HG03097 (cell line): ENCODE data around the gene CRYBA4.
"Not testable (repeated sequence)": the region's sequence is repeated elsewhere in the genome, so short reads cannot be mapped to it uniquely, and the experiment has no call there.

Experiments used
- ATAC-seq: cut with Tn5 transposase; IDR thresholded peaks from one replicate; pipeline ENCODE4 v1.9.1; 2021; ENCODE audit not compliant: unreplicated experiment, low FRiP score

CRYBA4 gene

DNA sequence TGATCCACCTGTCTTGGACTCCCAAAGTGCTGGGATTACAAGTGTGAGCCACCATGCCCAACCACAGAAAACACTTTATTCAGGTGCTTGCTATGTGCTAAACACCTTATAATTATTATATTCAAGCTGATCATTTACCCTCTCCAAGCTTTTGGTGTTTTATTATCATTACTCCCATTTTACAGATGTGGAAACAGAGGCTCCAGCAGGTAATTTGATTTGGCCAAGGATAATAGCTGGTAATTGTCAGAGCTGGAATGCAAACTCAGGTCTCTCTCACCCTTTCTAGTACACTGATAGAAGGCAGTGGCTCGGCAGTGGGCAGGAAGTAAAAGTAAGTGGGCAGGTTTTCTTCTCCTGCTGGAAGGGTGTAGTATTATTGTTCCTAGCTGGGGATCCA lies 28.0 kb upstream of the CRYBA4 start:
- no peak for ATAC-seq

DNA sequence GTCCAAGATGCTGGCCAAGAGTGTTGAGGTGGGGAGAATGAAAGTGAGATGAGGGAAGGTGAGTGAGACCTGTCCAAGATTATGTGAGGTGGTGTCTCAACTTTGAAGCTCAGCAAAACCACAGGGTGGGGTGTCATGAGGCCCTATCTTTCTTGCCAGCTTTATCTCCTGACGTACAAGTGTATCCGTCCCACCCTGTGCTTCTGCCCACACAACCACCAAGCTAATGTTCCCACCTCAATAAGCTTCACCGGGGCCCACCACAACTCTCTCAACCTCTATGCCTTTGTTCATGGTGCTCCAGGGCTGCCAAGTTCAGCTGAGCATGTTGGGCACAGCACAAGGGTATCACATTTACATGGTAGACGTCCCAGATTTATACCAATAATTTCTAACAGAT lies 24.7 kb upstream of the CRYBA4 start:
- no peak for ATAC-seq

DNA sequence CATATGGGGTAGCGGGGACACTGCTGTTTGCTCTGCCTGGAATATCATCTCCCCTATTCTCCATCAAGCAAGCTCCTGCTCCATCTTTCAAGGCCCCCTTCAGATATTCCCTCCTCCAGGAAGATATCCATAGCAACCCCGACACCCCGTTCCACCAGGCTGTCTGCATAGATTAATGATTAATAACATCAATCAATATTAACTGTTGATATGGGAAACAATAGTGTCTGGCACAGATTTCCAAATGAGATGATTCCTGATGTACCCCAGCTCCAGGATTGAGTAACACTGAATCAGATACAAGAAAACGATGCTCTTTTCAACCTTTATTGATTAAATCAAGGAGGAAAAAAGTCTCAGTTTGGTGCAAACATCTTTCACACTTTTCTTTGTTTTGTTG lies 24.3 kb upstream of the CRYBA4 start:
- no peak for ATAC-seq

DNA sequence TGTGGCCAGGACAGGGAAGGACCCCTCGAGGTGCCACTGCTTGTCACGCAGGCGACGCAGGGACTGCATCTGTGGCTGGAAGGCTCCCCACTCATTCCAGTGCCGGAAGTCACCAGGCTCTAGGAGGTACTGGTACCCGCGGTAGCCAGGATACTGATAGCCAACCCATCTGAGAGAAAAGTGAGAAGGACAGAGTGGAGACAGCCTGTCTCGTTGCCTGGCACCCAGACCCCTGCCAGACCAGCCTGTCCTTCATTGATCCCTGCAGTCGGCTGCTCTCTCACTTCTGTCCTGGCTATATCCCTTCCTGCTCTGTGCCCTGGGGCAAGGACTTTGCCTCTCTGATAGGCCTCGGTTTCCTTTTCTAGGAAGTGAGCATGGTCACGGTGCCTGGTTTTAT lies 22.3 kb upstream of the CRYBA4 start:
- no peak for ATAC-seq

DNA sequence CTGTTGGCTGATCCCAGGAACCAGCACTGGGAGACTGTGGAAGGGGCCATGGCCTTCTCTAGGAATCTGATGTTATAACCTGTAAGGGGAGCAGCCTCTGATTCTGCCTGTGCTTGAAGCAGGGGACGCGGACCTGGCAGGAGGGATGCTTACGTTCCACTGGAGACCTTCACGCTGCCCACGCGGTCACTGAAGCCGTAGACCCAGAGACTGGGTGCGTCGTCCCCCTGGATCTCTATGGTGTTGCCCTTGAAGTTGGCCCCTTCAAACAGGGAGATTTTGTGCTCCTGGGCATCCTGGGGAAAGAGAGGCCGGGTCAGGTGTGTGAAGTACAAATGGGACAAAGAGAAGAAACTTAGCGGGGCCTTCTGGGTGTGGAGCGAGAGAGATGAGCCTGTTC lies 20.0 kb upstream of the CRYBA4 start:
- no peak for ATAC-seq

DNA sequence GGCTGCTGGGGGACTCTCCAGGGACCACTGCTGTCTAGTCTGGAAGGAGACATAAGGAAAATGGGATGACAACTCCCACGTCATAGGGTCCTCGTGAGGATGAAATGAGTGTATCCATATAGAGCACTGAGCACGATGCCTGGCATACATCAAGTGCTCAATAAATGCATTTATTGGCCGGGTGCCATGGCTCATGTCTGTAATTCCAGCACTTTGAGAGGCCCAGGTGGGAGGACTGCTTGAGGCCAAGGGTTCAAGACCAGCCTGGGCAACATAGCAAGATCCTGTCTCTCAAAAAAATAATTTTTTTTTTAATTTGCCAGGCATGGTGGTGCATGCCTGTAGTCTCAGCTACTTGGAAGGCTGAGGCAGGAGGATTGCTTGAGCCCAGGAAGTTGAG lies 19.6 kb upstream of the CRYBA4 start:
- ATAC-seq, result no peak

DNA sequence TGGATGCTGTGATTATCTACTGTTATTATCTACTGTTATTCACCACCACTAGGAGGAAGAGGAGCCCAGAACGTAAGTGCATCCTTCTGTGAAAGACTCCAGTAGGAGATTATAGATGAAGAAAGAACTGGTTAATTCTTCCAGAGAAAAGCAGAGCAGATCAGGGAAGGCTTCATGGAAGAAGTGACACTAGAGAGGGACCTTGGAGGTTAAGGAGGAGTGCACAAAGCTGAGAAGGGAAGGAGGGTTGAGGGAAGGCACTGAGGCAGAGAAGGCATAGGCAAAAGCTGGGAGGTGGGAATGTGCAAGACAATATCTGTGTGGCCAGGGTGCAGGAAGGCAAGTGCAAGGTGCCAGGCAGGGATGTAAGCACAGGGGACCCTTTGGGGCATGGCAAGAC lies 17.4 kb upstream of the CRYBA4 start:
- ATAC-seq, result no peak

DNA sequence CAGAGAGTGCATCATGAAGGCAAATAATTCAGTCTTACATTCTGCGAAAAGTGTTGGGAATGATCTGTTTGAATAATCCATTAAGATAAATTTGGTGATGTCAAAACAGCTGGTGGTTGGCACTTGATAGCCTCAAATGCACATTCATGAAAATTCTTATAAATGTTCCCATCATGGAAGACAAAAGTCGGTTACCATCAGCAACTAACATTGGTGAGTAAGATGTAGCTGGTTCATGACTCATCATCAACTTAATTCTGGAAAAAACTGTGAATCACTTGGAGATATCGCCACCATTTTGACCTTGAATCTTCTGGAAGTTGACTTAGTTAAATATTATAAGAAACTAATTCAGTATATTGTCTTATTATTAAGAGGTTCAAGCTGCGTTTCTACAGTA lies 15.2 kb upstream of the CRYBA4 start:
- ATAC-seq, result no peak

DNA sequence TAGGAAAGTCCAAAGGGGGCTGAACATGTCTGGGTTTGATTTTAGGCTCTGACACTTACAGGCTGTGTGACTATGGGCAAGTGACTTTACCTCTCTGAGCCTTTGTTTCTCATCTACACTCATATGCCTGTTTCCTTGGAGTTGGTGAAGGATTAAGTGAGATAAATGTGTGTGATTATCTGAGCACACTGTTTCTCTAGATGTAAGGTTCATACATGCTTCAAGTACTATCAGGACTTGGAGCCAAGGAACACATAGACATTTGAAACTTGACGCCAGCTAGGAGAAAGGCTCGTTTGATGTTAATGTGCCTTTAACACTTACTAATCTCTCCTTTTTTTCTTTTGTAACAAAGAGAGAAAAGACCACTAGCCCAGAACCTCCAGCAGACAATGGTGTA lies 13.6 kb upstream of the CRYBA4 start:
- ATAC-seq, result no peak

DNA sequence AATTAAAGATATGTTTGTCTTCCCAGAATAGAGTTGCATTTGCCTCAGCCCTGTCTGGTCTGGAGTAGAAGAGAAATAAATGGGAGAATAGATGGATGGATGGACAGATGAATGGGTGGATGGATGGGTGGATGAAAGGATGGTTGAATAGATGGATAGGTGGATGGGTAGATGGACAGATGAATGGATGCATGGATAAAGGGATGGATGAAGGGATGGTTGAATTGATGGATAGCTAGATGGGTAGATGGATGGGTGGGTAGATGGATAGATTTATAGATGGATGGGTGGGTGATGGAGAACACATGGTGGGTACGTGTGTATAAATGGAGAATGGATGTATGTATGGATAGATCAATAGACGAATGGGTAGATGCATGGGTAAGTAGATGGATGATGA lies 12.5 kb upstream of the CRYBA4 start:
- ATAC-seq, result no peak

DNA sequence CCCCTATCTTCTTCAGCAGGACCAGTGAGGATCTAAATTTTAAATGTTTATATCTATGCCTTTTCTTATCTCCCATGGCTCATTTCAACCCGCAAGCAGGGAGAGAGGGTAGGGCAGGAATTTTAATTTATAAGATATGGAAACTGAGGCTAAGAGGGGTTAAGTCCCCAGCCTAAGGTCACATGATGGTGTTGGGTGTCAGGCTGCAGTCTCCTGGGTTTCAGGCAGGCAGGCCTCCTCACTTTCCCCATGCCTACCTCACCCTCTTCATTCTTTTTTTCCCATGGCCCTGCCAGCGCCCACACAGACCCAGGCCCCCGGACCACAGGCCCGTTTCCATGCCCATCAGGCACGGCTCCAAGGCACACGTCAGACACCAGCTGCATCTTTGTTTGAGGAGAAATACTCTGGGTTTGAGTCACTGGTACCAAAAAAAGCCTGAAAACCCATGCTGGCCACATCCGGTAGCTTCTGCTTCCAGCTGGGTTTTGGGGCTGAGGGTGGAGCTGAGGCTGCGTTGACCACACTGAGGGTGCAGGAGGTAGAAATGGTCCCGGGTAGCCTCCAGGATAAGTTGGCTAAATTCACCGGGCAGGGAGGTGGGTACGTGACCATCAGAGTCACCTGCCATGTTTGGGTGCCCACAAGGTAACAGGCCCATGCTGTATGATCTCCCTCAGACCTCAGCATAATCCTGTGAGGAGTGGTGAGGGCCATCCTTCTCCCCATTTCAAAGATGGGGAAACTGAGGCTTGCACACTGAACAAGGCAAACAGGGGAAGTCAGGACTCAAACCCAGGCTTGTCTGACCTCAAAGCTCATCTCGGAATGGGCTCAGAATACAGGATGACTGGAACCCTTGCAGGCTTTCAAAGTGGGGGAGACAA lies 11.4 kb upstream of the CRYBA4 start:
- ATAC-seq, result peak; percentile 72

DNA sequence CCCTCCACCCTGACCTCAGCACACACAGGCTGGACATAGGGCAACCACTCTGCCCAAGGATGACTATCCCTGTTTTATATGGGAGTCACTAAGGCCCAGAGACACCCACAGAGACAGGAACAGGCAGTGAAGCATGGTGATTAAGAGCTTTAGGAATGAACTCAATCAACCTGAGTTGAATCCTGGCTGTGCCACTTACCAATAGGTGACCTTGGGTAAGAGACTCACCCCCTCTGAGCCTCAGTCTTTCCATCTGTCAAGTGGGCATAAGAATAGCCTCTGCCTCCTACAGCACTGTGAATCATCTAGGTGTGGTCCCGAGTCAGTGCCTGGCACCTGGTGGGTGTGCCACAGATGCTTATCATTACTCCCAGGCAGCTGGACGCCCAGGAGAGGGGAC lies 10.8 kb upstream of the CRYBA4 start:
- no peak for ATAC-seq

DNA sequence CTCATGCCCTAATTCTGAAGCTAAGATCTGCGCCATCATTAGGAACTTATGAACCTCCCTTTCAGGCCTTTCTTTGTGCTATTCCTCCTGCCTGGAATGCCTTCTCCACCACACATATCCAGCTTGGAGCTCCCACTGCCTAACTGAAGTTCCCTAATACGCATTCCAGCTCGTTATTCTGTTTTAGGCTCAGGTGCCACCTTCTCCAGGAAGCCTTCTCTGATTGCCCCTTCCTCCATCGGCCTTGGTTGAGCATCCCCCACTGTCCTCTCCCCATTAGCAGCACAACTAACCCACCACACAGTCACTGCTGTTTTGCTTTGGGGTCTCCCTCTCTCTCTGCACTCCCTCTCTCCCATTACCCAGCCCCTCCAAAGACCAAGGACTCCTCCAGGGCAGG lies 9.1 kb upstream of the CRYBA4 start:
- ATAC-seq, result no peak

DNA sequence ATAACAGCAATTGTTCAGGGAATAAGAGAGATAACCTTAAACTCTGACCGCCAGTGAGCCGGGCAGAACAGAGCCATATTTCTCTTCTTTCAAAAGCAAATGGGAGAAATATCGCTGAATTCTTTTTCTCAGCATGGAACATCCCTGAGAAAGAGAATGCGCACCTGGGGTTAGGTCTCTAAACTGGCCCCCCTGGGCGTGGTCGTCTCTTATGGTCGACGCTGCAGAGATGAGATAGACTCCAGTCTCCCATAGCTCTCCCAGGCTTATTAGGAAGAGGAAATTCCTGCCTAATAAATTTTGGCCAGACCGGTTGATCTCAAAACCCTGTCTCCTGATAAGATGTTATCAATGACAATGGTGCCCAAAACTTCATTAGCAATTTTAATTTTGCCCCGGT lies 8.0 kb upstream of the CRYBA4 start:
- ATAC-seq, result not testable (repeated sequence)

DNA sequence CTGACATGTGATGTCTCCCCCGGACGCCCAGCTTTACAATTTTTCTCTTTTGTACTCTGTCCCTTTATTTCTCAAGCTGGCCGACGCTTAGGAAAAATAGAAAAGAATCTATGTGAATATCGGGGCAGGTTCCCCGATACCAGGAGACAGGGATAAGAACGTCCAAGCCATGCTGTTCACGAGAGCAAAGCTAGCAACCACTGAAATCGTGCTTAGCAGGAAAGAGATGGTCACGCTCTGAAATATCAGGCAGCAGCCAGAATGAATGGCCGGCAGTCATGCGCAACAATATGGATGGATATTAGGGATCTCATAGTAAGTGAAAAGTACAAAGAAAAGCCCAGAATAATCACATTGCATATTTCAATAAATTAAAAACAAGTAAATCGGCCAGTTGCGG lies 7.4 kb upstream of the CRYBA4 start:
- no peak for ATAC-seq

DNA sequence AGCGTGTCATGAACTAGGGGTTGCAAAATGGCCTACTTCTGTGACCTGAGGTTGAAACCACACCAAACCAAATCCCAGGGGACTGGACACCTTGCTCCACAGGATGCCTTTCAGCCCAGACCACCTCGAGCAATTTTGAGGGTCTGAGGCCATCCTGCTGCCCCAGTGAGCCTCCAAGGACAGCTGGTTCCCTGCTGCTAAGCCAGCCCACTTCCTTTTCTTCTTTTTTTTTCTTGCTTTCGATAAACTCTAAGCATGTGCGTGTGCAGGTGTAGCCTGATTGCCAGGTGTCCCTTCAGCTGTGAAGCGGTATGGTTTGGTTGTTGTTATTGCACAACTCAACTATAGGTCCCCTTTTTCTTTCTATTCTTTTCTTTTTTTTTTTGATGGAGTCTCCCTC lies 6.6 kb upstream of the CRYBA4 start:
- no peak for ATAC-seq

DNA sequence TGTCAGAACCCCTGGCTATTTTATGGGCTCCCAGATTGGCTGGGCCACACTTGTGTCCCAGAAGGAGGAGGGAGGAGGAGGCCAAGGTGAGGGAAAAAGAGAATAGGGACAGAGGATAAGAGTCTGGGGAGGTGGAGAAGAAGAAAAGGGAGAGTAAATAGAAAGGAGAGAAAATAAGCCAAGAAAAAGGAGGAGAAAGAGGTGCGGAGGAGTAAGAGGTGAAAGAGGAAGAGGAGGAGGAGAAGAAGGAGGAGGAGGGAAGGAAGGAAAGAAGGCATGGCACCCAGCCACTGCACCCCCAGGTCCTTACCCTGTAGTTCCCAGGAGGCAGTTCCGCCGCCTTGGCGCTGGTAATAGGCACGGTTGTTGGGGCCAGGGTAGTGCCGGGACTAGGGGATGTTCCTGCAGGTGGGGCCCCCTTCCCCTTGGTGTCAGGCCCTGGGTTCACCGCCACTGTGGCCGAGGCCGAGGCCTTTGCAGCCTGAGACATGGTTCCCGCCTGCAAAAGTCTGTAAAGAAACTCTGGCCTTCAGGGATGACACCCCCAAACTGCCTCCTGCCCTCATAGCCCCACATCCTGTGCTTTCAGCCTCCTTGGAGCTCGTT lies 5.8 kb upstream of the CRYBA4 start:
- ATAC-seq, result no peak

DNA sequence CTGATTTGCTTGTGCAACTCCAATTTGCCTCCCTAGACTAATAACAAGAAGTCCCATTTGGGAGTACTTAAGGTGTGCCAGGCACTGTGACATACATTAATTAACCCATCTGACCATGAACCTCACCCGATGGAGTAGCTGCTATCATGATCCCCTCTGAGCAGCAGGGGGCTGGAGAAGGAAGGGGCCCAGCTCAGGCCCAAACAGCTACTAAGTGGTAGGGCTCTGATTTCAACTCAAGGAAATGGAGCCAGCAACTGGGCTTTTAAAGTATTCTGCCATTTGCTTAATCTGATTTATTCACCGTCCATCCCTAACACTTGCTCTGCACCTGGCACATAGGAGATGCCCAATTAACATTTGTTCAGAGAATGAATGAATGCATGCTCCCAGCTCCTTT lies 5.1 kb upstream of the CRYBA4 start:
- no peak for ATAC-seq

DNA sequence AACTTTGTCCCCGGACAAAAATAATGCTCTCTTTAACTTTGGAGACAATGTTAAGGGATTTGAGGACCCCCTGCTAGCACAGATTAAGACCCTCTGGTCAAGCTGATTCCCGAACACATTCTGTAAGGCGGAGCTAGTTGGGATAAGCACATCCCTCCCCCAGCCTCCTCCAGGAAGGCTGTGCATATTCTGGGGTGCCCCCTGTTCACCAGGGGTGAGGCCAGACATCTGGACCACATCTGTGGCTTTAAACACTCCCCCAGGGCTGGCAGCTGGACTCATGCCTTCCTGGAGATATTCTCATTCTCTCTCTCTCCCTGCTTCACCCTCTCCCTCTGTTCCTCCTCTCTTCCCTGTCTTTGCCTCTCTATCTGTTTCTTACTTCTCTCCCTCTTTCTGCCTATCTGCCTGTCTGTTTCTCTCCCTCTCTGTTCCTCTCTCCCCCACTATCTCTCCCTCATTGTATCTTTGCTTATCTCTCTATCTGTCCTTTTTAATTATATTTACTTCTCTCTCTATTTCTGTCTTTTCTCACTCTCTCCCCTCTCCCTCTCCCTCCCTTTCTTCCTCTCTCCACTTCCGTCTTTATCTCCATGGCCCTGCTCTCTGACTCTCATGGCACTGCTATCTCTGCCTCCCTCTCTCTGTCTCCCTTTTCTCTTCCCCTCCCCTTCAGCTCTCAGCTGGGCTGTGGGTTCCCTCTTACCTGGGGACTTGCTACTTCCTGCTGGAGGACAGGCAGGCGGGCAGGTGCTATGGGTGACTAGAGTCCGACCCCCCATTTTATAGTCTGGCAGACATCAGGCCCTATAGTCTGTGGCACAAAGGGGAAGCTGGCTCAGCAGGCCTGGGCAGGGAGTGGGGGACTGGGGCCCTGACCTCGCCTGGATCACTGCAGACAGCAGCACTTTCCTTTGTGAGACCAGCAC lies 4.2 kb upstream of the CRYBA4 start, which contains the start of gene CRYBB1:
CRYBB1 (minus strand) TSS at position 757 of the 929 bp plus-strand sequence. CDS start 1,708 bp downstream, outside the sequence.
- ATAC-seq, result no peak

DNA sequence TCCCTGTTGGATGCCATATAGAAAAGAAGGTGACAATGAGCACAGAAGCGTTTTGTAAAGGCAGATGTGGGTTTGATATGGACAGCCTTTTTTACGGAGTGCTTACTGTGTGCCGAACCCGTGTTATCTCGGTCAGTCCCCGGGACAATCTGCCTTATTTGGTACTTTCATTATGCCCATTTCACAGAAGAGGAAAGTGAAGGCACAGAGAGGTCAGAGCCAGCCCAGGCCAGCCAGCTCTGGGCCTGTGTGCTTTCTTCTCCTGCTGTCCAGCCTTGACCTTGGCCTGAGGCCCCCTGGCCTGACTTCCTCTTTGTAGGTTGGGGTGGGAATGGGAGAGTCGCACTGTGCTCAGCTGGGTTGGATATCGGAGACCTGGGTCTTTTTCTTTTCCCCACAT lies 3.3 kb upstream of the CRYBA4 start:
- ATAC-seq, result no peak

DNA sequence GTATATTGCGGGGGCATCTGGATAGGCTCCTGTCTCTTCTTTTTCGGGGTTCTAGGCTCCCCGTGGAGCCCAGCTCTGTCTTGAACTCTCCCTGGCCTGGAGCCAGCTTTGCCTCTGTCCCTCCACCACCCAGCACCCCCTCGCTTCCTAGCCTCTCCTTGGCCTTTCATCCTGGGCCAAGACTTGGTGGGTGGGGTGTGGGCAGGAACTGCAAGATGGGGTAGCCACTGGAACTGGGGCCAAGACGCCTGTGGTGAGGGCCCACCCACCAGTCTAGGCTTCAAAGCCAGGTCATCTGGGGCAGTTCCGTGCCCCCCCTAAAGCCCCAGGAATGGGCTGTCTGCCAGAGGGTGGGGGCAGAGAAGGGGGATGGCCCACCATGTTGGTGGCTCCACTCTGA lies 2.3 kb upstream of the CRYBA4 start:
- no peak for ATAC-seq
